T-helper 2 cell treated with Interferon-gamma antibody and Interleukin-4, amounts not matched to agents 100 ng/mL and 5 ng/mL, for 36 hours (primary cell): ENCODE measurements around the gene ALDH3B1. TPM values are rescaled to one million over a fixed set of nuclear protein-coding genes. Genes with fewer than 3 reads are reported as not detected.

Experiments used
- intact Hi-C: fragments of 100-400 bp; cut with micrococcal nuclease; formaldehyde crosslinking; loops from one replicate; pipeline ENCODE4 v1.15.1; 2023
- total RNA-seq: library from RNA; stranded (reverse); gene quantifications from 2 replicates; pipeline ENCODE4 v1.2.3, GENCODE V29; 2022

ALDH3B1 gene
- total RNA-seq, 1 donor from 2014 or later, result not detected

DNA sequence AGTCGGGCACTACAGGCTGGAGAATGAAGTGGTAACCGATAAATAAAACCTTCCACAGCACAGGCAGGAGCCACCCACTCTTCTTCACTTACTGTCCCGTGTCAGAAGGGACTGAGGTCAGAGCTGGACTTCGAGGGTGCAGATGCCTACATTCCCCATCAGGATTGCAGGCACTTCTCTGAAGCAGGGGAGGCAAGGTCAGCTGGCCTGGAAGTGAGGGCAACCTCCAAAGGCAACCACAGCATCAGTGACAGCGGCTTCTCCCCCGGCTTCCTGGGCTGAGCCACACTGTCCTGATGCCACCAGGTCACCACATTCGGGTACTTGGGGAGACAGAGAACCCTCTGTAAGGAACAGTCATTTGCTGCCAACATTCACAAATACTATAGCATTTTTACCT lies 51.4 kb downstream of the ALDH3B1 start:
- intact Hi-C loops, result no loop called here

DNA sequence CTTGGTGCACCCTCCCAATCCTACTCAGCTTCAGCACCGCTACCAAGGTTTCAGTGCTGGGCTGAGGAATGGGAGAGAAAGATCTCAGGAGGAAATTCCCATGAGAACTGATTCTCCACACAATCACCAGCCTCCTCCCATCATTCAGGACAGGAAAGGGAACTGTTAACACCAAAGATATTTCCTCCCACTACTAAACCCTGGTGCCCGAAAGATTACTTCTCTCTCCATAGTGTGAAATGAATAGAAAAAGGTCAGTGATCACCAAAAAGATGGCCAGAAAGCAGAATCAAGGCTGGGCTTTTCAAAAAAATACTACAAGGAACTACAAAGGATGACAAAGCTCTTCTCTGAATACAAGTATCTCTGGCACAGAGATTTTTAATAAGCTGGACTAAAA lies 54.8 kb downstream of the ALDH3B1 start:
- intact Hi-C loops, result no loop called here

DNA sequence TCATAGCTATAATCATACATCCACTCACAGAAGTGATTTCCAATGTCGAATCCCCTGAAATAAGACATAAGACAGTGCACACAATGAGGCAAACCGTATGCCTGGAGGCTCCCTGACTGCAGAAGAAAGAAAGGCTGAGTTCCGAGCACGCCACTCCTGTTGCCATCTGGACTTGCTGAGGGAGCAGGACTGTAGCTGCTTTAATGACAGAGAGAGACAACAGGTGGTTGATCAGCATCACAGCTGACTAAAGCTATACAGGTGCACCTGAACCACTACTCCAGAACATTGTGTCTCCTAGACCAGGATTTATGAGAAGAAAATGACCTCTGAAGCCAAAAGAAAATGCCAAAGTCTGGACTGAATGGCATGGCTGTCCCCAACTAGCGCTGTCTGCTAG lies 55.7 kb downstream of the ALDH3B1 start:
- intact Hi-C loops, result no loop called here

DNA sequence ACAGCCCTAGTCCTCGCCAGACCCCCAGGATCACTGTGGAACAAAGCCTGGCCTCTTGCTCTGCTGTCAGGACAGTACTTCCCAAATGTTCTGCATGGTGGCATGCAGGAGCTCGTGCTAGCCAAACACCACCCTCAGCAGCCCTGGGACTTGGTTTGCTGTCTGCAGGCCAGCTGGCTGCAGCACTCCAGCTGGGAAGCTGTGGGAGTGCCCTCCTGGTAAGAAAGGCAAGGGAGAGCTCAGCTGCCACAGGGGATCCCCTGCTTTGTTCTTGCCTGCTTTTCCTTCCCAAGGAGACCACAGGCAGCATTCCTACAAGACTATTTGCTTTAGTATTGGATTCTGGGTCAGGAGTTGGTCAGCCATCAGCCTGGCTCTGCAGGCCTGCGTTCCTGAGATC lies 56.6 kb downstream of the ALDH3B1 start:
- intact Hi-C loops, result no loop called here

DNA sequence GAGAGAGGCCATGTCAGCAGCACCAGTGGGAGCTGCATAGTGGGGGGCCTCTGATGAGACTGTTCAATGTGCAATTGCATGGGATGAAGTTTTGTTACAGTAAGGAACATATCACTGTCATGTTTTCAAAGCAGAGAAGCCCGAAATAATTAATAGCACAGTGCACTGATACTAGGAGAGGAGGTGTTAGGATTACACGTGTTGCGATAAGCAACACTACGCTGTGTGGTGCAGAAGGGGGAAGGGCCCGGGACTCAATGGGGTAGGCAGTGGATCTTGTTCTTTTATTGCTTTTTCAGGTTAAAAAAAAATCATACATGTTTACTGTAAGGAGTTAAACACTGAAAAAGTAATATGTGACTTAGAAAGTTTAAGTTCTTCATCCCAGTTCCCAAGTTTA lies 57.9 kb downstream of the ALDH3B1 start:
- intact Hi-C loops, result no loop called here

DNA sequence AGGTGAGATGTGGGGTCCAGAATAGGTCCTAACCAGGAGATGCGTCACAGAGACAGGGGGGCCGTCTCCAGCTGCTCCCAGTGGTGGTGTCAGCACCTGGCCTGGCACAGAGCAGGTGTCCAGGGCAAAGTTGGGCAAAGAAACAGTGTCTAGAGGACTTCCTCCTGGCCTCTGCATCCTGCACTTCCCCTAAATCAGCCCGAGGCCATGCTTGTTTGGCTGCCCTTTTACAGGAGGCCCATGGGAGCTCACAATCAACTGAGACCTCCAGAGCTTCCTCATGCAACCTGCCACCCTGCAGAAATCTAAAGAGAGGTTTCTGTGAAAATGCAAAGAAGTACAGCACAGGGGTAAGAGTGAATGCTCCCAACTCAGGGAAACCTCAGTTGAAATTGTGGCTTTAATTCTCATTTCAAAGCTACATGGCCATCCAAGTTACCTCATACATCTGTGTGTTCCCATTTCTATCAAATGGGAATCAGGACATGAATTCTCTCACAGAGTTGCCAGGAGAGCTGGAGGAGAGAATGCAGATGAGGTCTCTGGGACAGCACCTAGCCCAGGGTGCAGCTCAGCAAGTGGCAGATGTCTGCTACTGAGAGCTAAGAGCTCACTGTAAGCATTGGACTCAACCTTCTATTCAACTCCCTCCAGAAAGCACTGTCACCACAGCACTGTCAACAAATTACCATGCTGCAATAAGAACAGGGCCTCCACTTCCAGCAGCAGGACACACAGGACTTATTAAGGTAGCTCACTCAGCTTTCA lies 61.3 kb downstream of the ALDH3B1 start:
- intact Hi-C loops, result no loop called here

DNA sequence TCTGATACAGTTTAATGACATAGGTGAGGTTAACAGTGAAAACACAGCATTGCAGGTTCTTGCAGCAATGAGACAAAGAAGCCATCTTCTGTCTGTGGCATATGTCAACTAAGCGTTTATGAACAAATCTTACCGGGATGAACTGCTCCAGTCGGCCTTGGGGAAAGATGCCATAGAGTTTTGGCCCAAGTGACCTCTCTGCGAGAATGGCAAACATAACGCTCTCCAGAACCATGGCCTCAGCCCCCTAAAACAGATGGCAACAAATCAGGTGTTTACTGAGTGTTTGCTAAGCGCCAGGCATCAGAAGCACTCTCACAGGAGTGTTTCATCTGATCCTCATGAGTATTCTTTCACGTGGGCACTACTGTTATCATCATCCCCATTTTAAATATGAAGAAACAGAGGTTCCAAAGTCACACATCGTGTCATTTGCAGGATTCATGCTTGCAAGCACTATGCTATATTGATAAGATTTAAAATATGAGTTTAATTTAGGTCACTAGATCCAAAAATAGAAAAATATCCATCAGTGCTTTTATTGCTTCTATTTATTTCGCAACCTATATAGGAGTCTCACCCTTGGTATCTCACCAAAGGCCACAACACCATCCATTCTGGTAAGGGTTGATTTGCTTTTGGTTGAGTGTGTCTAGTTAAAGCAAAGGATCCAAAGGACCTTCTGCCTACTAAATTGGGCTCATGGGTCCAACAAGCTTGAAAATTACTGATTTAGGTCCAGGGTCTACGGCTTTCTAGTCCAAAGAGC lies 64.6 kb downstream of the ALDH3B1 start:
- intact Hi-C loops, result no loop called here

DNA sequence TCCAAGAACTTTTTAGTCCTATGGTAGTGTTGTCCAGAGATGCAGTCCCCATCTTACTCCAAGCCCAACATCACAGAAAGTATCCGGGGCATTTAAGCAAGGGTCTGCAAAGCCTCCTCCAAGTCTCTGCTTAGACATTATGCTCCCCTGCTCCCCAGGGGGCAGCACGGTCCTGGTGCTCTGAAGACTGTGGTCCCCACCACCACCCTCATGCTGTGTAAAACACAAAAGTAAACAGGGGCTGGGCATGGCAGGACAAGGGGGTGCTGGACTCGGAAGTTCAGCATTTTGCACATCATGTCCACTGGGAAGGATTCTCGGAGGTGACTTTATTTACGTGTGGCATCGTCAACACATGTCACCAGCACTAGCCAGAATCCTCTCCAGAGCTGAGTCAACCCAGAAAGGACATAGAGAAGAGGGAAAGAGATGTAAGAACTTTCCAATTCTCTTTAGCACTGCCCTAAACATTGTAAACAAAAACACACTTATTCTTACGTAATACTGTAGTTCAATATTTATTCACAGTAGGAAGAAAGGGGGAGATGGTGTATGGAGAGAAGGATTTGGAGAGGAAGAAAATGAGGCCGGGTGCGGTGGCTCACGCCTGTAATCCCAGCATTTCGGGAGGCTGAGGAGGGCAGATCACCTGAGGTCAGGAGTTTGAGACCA lies 66.4 kb downstream of the ALDH3B1 start:
- intact Hi-C loops, result no loop called here

DNA sequence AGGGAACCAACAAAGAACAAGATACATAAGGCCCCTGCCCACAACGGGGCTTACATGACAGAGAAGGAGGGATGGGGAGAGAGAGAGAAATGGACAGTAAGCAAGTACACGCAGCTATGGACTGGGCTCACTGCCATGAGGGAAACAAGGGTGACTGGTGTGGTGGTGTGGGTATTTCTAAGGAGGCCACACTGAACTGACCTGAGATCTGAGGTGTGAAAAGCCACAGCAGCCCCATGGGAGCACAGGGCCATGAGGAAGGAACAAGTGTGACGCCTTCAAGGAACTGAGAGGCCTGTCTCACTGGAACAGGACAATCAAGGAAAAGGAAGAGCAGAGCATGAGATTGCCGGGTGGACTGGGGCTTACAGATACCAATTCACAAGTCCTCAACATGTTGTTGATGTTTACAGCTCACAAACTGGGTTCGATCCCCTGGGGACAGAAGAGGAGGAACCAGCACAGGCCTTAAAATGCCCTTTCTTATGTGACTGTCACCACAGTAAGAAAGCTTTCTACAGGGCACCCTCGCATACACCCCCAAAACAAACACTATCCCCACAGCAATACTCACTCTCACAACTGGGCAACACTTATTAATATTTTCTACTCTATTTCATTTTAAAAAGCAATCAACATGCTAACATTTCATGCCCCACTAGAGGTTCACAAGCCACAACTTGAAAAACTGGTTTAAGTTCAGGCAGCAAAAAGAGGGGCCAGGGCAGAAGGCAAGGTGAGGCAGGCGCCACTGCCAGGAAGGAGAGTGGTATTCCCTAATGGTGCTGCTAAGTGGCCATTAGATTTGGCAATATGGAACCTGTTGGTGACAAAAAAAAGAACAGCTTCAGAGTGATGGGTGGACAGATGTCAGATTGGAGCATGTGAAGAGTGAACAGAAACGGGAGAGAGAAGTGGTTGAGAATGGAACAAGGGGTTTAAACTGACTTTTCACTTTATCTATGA lies 67.8 kb downstream of the ALDH3B1 start:
- intact Hi-C loops, result no loop called here

Other genes with a start within 250 kb of the ALDH3B1 start
- gene UNC93B1, start 6.2 kb upstream of the ALDH3B1 start, total RNA-seq, result 14.7 and 15.8 TPM in 2 replicates
- 123 TPM in 2 replicates for gene NDUFS8, start 20.4 kb downstream of the ALDH3B1 start, total RNA-seq
- 230 and 235 TPM in 2 replicates for gene TCIRG1, start 28.7 kb downstream of the ALDH3B1 start, total RNA-seq
- gene CHKA, start 111.1 kb downstream of the ALDH3B1 start, total RNA-seq, result 10.7 and 12.7 TPM in 2 replicates
- gene KMT5B, start 203.0 kb downstream of the ALDH3B1 start, total RNA-seq, result 26.1 and 31.5 TPM in 2 replicates